Osteoblast (primary cell): ENCODE measurements around the gene STON2. TPM values are rescaled to one million over a fixed set of nuclear protein-coding genes. Genes with fewer than 3 reads are reported as not detected.
"Not testable (repeated sequence)": the region's sequence is repeated elsewhere in the genome, so short reads cannot be mapped to it uniquely, and the experiment has no call there.

Experiments
- DNase-seq: peaks from one replicate; pipeline ENCODE4 v3.0.0; 2011; ENCODE audit warnings: low spot score, mixed read lengths; ENCODE audit not compliant: insufficient read length; ENCODE audit errors: missing footprints
- H2AFZ ChIP-seq: 2 replicates; pipeline ENCODE4 v1.6.0; 2011; ENCODE audit warnings: mild to moderate bottlenecking, low read length
- H3K27ac ChIP-seq: 2 replicates; pipeline ENCODE4 v1.5.1; 2011; ENCODE audit warnings: mild to moderate bottlenecking, low read depth, low read length, moderate library complexity
- H3K27me3 ChIP-seq: 2 replicates; pipeline ENCODE4 v1.6.0; 2012; ENCODE audit warnings: mild to moderate bottlenecking, control low read depth, inconsistent platforms, low read length, moderate library complexity; ENCODE audit not compliant: insufficient read depth
- H3K36me3 ChIP-seq: 2 replicates; pipeline ENCODE4 v1.5.1; 2011; ENCODE audit warnings: mild to moderate bottlenecking, low read length, control low read depth, moderate library complexity; ENCODE audit not compliant: insufficient read depth
- H3K4me1 ChIP-seq: 2 replicates; pipeline ENCODE4 v1.5.1; 2011; ENCODE audit warnings: mild to moderate bottlenecking, low read length, control low read depth, moderate library complexity; ENCODE audit not compliant: insufficient read depth
- H3K4me2 ChIP-seq: 2 replicates; pipeline ENCODE4 v1.6.0; 2011; ENCODE audit warnings: mild to moderate bottlenecking, low read length; ENCODE audit not compliant: insufficient read depth
- H3K4me3 ChIP-seq: fragments of 200-600 bp; sonication (generic); 3 replicates; pipeline ENCODE4 v1.5.1; 2012; ENCODE audit warnings: mild to moderate bottlenecking, low read length, inconsistent platforms; ENCODE audit not compliant: insufficient read depth
- H3K79me2 ChIP-seq: 2 replicates; pipeline ENCODE4 v1.6.0; 2012; ENCODE audit warnings: mild to moderate bottlenecking, low read length, control low read depth, inconsistent platforms; ENCODE audit not compliant: insufficient read depth
- H3K9me3 ChIP-seq: 2 replicates; pipeline ENCODE4 v1.5.1; 2011; ENCODE audit warnings: low read depth, low read length, control low read depth
- H4K20me1 ChIP-seq: 2 replicates; pipeline ENCODE4 v1.6.0; 2012; ENCODE audit warnings: mild to moderate bottlenecking, low read length, control low read depth; ENCODE audit not compliant: insufficient read depth
- CTCF ChIP-seq: IDR thresholded peaks from 2 replicates; pipeline ENCODE4 v1.5.1; 2011; ENCODE audit warnings: mild to moderate bottlenecking, low read depth, low read length, moderate library complexity; ENCODE audit errors: extremely low read depth
- total RNA-seq: library from RNA; depleted of rRNA; stranded (reverse); fragments of >200 nt; gene quantifications from 2 replicates; pipeline ENCODE4 v1.2.3, GENCODE V29; 2012

The STON2 gene
- total RNA-seq, 1 donor, result 49.6 TPM

- Histone ChIP-seq H4K20me1 (no peaks in the 10 kb centered on the region), H3K27ac (no peak overlapping the region), H3K79me2 (no peaks in the 10 kb centered on the region), H3K9me3 (no peaks in the 10 kb centered on the region), H3K4me3 (no peak overlapping the region), H3K27me3 (no peaks in the 10 kb centered on the region), H3K36me3 (no peaks in the 10 kb centered on the region), H2AFZ (no peak overlapping the region), H3K4me2 (no peak overlapping the region), H3K4me1 (no peaks in the 10 kb centered on the region)
- DNase-seq, result no peak
- no peak for TF ChIP-seq CTCF
These were observed 15.2 kb downstream of the STON2 start for GRCh38 chr14:81384900-81385299.

DNA sequence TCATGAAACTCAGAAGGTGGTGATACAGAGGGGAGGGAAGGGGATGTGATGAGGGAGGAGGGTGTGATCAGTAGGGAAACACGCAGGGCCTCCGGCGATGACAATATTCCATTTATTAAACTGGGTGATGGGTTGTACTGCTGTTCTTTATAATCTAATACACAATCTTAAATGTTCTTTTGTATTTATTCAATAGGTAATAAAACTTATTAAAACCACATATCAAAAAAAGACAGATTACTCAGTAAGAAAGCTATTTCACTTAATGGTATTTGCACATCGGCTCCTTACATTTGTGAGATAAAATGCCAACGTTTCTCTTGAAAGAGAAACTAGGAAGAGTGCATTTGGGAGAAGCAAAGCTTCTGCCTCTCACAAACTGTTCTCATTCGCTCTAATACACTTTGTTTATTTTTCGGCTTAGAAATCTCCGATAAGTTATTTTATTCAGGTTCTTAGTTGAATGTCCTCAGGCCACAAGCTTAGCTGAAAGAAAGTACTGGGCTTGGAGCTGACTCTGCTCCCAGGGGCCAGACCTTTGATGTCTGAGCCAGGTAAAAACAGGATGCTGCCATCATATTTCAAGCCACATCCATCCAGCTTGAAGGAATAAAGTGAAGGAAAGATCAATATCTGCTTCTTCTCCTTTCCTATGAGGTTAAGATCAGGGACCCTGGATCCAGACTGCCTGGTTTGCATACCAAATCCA, 17.5 kb downstream of the STON2 start:
- Histone ChIP-seq H3K4me2 (no peak overlapping the region), H3K36me3 (no peaks in the 10 kb centered on the region), H3K79me2 (no peaks in the 10 kb centered on the region), H3K9me3 (no peaks in the 10 kb centered on the region), H3K27me3 (no peaks in the 10 kb centered on the region), H2AFZ (no peak overlapping the region), H4K20me1 (no peaks in the 10 kb centered on the region), H3K27ac (no peak overlapping the region), H3K4me3 (no peak overlapping the region), H3K4me1 (no peaks in the 10 kb centered on the region)
- TF ChIP-seq CTCF, result no peak
- no peak for DNase-seq

GRCh38 chr14:81380009-81380408, 20.1 kb downstream of the STON2 start:
- H3K9me3 ChIP-seq, H3K4me3 ChIP-seq, H3K79me2 ChIP-seq, H3K4me2 ChIP-seq, H3K27ac ChIP-seq, H3K36me3 ChIP-seq, H3K4me1 ChIP-seq, H3K27me3 ChIP-seq, H2AFZ ChIP-seq, H4K20me1 ChIP-seq, DNase-seq: not testable (repeated sequence)

DNA sequence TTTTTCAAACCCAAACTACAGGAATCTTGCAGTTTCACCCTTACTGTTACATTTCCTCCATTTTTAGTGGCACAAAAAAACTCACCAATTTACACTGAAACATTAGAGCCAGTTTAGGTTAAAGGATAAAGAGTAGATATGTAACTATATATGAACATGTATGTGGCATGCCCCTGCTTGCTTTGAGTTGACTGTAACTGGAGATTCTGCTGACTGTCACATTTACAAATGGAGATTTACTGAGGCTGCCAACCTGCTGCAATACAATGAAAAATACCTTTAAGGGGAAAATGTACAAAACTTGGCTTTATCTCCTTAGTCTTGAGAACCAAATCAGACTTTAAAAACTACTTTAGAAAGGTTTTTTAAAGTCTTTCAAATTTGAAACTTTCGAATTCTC, 28.3 kb downstream of the STON2 start:
- no peaks in the 10 kb centered on the region for H3K4me1 ChIP-seq
- H3K4me3 ChIP-seq, result no peak overlapping the region
- no peaks in the 10 kb centered on the region for H4K20me1 ChIP-seq
- no peaks in the 10 kb centered on the region for H3K79me2 ChIP-seq
- H3K27ac ChIP-seq, result no peak overlapping the region
- DNase-seq, result no peak
- H3K4me2 ChIP-seq, result no peak overlapping the region
- no peaks in the 10 kb centered on the region for H3K36me3 ChIP-seq
- H2AFZ ChIP-seq, result no peak overlapping the region
- H3K27me3 ChIP-seq, result no peaks in the 10 kb centered on the region
- no peaks in the 10 kb centered on the region for H3K9me3 ChIP-seq
- no peak for TF ChIP-seq CTCF
